NCI-H345 (cell line): ENCODE data around the gene TRIM52.
"Not testable (repeated sequence)": the region's sequence is repeated elsewhere in the genome, so short reads cannot be mapped to it uniquely, and the experiment has no call there.

ENCODE experiments used
- DNase-seq: peaks from one replicate; lab custom pipeline; 2025; lab: John Stamatoyannopoulos, UW

TRIM52 gene

DNA sequence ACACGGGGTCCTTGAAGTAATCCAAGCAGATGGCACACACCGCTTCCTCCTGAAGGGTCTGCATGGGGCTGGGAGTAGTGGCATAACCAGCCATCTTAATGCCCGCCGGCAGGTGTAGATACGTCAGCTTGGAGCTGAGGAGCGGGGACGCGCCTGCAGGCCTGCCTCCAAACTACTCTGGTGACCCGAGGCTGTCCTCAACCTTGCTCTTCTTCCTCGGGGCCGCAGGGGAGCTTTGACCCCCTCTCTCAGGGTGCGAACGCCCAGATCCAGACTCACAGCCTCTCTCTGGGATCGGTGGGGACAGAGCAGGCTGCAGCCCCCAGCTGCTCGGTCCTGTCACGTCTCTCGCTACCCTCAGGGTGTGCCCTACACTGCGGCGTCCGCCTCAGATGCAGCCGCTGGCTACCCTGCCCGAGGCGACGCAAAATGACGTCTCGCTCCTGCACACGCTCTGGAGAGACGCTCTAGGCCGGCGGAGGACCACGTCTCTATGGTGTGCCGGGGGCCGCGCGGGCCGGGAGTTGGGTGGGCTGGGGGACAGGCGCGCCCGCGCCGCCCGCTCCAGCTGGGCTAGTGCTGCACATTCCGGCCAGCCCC is at the start of gene TRIM52:
Gene TRIM52, minus strand, starts transcription at position 424 of the 600 bp plus-strand sequence. Its CDS starts 330 bp downstream, at position 94.
- no peak for DNase-seq

DNA sequence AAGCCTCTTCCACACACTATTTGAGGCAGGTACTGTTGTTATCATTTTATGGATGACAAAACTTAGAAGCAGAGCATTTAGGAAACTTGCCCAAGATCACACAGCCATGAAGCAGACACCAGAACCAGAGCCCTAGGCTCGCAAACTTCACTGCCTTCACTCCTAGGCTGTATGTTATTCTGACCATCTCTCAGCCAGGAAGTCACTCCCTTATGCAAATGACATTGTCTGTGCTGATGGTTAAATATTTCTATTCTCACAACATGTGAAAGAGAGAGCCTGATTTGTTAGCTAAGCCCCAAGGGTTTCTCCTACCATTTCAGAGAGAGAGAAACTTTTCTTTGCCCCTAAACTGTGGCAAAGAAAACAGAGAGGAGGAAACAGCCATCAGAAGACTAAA is 26.4 kb upstream of the TRIM52 start:
- not testable (repeated sequence) for DNase-seq

DNA sequence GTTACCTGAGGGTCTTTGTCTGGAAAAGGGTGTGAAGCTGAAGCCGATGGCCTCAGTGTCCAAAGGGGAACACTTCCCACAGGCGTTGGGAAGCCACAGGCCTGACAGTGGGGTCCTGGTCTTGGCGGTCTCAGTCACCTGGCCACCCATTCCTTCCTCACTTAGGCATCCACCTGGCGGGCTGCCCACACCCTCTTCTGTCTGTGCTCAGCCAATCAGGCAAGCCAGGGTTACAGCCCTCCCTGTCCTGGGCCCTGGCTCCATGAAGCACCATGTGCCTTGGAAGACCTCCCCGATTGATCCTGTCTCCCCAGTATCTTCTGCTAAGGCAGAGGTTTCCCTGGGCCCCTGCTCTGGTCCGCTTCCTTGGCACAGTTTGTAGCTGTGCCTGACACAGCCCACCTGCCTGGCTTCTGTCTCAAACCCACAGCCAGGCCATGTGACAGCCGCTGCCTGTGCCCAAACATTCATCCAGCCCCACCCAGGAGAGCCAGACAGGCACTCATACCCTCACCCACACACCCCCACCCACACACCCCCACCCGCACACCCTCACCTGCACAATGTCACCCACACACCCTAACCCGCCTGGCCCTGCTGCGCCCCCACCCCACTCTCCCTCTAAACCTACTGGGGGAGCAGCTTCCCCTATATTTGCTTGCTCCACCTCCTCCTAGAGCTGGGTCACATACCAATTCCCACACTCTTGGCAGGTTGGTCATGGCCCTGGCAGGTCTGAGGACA is 25.2 kb upstream of the TRIM52 start:
- not testable (repeated sequence) for DNase-seq

DNA sequence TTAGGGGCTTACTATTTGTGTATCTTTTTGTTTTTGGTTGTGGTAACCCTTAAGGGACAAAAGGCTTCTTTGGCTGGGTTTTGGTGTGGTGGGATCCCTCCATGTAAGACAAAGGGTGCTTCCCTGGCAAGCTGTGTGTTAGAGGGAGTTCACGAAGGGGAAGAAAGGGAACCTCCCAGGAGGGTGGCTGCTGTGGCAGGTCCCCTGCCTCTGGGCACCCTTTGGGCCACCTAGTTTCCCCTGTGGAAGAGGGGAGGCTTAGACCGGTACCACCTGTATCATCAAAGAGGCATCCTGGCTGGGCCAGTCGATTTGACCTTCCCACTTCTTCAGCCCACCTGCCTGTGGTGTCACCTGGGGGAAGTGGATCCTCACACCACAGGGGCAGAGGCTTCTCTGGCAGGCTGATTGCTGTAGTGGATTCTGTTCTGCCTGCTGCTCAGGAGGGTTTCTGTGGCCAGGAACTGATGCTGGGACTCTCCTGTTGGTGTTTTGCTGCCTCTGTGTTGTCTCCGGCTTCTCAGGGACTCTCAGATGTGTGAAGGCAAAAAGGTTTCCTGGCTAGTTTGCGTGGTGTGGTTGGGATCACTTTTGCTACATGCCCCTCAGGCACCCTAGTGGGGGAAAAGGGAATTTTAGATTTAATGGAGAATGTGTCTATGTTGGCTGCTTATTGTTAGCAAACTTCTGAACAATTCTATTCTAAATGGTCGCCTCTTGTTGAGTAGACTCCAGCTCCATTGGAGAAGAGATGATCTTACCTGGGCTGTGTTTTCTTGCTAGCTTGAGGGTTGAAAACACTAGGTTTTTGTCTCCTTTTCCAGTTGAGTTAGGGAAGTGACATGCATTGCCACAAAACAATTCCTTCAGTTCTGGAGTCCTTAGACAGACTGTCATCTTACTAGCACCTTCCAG is 23.2 kb upstream of the TRIM52 start:
- DNase-seq: not testable (repeated sequence)

DNA sequence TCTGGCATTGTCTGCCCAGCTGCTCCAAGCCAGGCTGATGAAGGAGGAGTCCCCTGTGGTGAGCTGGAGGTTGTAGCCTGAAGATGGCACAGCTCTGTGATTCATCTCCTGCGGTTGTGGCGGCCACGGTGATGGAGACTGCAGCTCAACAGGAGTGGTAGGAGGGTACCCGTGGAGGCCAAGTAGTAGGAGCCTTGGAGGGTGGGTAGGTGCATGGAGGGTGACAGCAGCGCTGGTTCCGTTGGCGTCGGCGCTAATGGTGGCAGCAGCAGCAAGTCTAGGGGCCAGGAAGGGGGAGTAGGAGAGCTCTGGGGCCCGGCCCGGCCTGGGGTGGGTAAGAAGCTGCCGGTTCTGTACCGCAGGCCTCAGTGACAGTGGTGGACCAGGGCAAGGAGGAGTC is 22.4 kb upstream of the TRIM52 start:
- no peak for DNase-seq

DNA sequence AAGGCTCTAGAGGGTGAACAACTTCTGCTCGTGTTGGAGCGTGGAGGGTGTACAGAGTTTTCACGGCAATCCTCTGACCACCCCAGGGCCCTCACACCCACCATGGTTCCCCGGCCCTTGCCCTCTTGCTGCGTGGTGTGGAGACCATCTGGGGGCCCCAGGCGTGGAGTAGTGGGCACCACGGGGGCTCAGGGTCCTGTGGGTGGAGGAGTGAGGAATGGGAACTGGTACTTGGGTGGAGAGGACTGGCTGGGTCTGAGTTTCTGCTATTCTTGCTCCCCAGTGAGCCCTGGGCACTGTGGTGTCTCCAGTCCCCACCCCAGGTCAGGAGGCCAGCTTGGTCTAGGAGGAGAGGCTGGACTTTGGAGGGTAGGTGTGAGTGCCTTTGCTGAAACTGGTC is 21.9 kb upstream of the TRIM52 start:
- no peak for DNase-seq

DNA sequence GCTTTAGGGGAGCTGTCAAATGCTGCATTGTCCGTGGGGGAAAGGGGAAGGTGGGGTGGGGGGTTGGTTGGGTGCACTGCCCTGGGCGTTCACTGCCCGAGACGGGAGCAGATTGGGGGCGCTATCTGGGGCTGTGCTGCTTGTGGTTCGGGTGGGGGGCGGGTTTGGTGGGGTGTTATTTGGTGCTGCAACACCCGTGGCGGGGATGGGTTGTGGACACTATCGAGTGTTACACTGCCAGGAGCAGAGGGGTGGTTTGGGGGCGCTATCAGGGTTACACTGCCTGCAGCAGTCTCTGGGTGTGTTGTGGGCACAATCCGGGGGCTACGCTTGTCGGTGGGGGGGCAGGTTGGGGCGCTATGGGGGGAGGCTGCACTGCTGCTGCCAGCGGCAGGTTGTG is 21.5 kb upstream of the TRIM52 start:
- not testable (repeated sequence) for DNase-seq

DNA sequence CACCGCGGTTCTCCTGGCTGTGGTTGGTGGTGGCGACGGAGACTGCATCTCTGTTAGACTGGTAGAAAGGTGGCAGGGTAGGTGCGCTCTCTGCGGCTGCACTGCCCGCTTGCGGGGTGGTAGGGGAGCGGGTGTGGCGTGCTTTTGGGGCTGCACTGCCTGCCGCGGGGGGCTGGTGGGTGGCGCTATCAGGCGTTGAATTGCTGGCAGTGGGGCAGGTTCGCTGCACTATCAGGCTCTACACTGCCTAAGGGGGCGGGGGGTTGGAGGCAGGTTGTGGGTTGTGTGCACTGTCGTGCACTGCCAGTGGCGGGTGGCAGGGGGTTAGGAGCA is 21.0 kb upstream of the TRIM52 start:
- DNase-seq: no peak

DNA sequence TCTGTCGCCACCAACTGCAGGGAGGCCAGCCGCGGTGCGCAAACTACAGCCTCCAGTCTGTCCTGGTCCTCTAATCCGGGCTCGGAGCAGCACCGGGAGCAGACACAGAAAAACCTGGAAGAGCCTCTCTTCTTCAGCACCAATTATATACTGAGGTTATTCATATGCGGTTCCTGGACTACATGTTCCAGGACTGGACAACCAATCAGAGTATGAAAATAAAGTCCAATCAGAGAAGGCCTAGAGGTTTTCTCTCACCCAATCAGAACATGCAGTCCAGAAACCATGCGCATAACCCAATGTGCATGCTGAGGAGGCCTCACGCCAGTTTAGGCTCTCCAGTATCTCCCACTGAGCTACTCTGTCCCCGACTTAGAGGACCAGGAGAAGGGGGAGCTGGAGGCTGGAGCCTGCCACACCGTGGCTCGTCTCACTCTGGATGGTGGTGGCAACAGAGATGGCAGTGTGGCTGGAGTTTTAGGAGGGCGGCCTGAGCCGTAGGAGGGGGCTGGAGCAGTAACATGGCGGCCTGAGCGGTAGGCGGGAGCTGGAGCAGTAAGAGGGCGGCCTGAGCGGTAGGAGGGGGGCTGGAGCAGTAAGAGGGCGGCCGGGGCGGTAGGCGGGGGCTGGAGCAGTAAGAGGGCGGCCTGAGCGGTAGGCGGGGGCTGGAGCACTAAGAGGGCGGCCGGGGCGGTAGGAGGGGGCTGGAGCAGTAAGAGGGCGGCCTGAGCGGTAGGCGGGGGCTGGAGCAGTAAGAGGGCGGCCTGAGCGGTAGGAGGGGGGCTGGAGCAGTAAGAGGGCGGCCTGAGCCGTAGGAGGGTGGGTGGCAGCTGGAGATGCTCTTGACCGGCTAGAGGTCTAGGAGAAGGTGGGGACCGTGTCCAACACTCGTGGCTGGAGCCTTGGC is 20.4 kb upstream of the TRIM52 start:
- no peak for DNase-seq

DNA sequence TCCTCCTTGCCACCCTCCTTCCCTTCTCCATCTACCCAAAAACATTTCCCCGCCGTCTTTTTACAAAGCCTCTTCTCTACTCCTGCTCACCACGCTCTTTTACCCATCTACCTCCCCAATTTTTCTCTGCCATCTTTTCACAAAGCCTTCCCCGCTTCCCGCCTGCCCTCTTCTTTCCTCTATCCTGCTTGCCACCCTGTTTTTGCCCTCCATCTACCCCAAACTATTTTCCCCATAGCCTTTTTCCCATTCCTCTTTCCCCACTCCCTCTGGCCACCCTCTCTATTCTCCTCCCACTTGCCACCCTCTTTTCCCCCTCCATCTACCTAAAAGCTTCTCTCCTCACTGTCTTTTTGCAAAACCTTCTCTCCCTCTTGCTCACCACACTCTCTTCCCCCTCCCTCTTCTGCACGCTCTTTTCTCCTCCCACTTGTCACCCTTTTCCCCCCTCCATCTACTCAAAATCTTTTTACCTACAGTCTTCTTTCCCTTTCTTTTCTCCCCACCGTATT is 19.4 kb upstream of the TRIM52 start:
- no peak for DNase-seq

DNA sequence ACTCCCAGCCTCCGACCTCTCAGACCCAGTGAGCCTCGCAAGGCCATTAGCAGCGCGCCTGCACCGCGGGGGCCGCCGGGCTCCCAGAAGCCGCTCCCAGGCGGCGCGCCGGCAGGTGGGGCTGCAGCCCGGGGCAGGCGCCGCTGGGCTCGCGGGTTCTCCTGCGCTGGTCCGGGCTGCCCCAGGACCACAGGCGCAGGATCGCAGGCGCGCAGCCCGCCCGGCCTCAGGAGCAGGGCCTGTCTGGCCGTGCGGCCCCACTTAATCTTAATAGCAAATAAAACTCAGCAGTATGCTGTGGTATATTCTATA is 12.4 kb upstream of the TRIM52 start:
- DNase-seq: not testable (repeated sequence)

DNA sequence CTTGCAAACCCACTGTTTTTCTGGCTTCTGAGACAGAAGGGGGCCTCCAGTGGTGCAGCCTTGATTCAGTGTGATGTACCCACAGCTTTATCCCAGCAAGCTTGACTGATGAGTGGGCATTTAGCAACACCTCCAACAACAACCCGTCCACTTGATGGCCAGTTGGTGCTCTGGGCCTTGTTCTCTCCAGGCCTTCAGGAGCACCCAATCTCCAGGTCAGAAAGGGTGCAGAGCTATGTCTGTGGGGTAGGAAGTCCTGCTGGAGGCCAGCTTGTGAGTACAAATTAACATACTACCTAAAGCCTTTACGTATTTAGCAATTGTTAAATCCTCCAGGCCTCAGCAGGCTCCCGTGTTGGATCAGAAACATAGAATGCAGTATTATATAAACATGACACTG is 10.1 kb upstream of the TRIM52 start:
- no peak for DNase-seq

DNA sequence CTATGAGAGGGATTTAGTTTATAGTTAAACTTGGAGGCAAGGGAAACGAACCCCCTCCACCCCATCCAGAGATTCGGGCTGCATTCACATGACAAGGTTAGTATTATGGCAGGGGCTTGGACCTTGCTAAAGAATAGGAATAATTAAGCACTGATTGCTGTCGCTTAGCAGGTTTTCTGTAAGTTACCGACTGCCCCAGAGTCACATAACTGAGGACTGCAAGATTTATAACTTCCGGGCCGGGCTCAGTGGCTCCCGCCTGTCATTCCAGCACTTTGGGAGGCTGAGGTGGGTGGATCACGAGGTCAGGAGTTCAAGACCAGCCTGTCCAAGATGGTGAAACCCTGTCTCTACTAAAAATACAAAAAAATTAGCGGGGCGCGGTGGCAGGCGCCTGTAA is 7.0 kb upstream of the TRIM52 start:
- not testable (repeated sequence) for DNase-seq

DNA sequence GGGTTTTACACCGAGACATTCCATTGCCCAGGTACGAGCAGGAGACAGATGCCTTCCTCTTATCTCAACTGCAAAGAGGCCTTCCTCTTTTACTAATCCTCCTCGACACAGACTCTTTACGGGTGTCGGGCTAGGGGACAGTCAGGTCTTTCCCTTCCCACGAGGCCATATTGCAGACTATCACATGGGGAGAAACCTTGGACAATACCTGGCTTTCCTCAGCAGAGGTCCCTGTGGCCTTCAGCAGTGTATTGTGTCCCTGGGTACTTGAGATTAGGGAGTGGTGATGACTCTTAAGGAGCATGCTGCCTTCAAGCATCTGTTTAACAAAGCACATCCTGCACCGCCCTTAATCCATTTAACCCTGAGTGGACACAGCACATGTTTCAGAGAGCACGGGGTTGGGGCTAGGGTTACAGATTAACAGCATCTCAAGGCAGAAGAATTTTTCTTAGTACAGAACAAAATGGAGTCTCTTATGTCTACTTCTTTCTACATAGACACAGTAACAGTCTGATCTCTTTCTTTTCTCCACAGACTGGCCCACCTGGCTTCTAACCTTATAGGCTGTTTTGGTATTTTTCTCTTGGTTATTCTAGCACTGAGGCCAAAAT is 6.5 kb upstream of the TRIM52 start:
- not testable (repeated sequence) for DNase-seq

DNA sequence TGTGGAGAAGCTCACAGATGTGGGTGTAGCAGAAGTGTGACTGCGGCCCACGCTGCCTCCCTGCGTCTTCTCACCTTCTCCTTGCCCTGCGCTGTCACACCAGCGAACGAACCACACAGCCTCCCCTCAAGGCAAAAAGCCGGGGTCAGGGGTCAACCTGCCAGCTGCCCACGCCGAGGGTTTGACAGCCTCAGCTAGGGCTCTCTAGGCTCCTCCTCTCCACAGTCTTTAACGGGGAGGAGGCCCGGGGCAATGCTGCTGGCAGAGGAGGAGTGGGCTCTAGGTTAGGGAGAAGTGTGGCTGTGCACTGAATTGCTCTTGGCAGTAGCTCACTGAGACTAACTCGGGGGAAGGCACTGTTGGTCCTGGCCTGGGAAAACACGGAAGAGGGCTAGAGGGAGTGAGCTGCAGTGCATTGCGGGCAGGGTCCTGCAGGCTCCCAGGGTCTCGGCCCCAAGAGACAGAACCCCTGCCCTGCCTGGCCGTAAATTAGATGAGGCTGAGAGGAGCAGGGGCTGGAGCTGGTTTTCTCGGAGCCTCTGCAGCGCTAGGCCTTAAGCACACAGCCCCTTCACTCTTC is 4.2 kb upstream of the TRIM52 start:
- DNase-seq: no peak

DNA sequence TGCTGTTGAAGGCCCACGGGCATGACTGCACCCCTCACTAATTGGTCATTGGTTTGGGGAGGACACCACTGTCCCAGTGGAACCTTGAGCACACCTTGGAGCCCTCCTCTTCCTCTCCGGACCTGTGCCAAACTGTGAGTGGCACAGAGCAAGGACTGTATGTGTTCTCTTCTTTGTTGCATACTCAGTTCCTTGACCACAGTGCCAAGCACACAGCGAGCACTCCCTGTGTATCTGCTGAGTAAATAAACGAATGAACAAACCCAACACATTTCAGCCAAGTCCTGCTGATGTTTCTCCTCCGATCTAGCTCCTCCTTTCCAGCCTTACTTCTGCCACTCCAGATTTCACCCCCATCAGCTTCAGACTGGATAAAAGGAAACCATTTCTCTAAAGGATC is 2.7 kb upstream of the TRIM52 start:
- no peak for DNase-seq

DNA sequence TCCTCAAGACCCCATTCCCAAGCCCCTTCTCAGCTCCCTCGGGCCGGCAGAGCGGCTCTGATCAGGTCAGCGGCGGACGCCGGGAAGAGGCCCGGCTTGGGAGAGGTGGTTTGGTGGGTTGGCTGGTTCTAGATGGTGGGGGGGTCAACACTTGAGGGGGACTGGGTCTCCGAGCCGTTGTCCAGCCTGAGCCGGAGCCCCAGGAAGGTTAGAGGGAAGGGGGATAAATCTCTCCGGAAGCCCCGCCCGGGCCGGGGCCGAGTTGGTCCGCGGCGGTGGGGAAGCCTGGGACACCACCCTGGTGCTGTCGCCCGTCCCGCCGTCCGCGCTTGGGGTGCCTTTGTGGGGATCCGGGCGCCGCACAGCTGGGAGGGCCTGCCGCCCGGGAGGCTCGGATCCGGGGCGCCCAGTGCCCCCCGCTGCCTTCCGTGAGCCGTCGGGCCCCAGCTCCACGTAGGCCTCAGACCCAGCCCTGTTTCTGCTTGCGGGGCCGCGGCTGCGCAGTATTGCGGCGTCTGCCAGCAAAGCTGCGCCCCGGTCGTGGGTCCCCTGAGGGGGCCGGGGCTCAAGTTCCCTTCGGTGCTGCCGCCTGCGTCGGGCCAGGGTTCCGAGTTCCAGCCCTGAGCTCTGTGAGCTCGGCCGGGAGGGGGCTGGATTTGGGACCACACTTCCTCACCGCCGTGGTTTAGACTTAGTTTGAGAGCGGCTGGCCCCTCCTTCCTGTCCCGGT is 542 bp upstream of the TRIM52 start:
- no peak for DNase-seq

DNA sequence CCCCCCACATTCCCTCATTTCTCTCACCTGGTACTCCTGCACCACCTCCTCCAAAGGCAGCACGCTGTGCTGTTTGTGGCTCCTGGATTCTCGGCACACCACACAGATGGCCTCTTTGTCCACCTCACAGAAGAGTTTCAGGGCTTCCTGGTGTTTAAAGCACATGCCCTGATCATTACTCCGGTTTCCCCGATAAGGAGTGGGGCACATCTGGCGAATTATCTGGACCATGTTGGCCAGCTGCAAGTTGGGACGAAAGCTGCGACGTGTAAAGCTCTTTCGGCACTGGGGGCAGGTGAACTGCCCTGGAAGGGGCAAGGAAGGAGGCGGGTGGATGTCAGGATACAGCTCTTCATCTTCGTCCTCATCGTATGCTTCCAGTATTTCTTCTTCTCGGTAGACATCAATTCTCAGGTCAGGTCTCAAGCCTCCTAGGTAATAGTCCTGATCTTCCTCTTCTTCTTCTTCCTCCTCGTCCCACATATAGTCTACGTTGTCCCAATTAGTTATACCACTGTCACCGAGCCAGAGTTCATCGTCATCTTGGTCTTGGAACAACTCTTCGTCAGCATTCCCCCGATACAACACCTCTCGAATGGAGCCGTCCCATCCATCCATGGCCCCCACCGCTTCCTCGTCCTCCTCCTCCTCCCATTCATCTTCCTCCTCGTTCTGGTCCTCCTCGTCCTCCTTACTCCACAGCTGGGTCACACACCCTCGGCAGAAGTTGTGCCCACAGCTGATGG is 796 bp downstream of the TRIM52 start:
- no peak for DNase-seq

DNA sequence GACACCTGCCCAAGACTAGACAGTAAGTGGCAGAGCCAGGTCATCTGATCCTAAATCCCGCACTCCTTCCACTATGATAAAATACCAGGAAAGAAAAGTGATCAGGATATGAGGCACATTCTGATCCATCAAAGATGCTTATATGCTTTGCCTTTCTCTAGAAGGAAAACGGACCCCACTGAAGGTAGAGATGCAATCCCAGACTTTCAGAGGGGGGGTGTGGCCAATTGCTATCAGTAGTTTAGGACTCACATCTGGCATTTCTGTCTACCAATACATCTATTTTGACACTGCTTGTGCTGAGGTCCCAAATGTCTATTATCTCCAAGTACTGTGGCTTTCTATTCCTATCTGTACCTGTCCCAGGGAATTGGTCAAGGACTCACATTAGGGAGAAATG is 1.7 kb downstream of the TRIM52 start:
- no peak for DNase-seq

DNA sequence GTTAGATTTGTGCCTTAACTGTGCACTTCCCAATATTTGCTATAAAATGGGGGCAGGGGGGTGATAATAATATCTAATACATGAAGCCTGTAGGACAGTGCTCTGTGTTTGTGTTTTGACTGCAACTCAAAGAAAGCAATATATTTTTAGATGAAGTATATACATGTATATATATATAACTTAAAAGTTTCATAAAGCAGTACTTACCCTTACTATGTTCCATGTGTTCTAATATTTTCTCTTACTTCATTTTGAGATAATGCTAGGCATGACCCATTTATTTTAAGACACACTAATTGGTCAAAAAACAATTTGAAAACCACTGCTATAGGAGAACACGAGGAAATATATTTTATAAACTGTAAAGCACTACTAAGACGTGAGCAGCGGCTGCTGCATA is 2.4 kb downstream of the TRIM52 start:
- no peak for DNase-seq
